HepG2 (cell line): ENCODE data around the gene IRF7. TPM values are rescaled to one million over a fixed set of nuclear protein-coding genes. Genes with fewer than 3 reads are reported as not detected.

Experiments used
- ATAC-seq: fragments of 200-7000 bp; cut with Tn5 transposase; 3 replicates; pipeline ENCODE4 v1.9.1; 2020; ENCODE audit warnings: mild to moderate bottlenecking, moderate library complexity
- BruUV-seq: library from RNA; stranded (reverse); fragments of 400-500 nt; replicated peaks from 2 replicates; lab custom pipeline; 2021; lab: Mats Ljungman, UMichigan
- CTCF ChIA-PET: fragments of 300-600 bp; formaldehyde crosslinking; extraction: SDS; loops from one replicate; lab custom pipeline; 2021; ENCODE audit warnings: low total read pairs, inconsistent platforms, low intra/inter-chr PET ratio; lab: Yijun Ruan, JAX
- POLR2A ChIA-PET: fragments of 350-600 bp; sonication (Branson Sonifier 250); formaldehyde crosslinking; loops from one replicate; lab custom pipeline; 2020; ENCODE audit warnings: antibody characterized with exemption, inconsistent platforms; lab: Yijun Ruan, JAX
- DNase-seq: peaks from one replicate; pipeline ENCODE4 v3.0.0-alpha.2; 2015; ENCODE audit warnings: low spot score
- FAIRE-seq: peaks from 3 replicates; lab custom pipeline; 2011; peaks lifted over from hg19 to GRCh38; lab: Jason Lieb, UNC
- H2AFZ ChIP-seq: one replicate; pipeline ENCODE4 v1.6.1; 2011; ENCODE audit warnings: low read length, inconsistent platforms
- H3K27ac ChIP-seq: fragments of 300-600 bp; 3 replicates; pipeline ENCODE4 v1.8.0; 2011; ENCODE audit warnings: mixed run types, mild to moderate bottlenecking, mixed read lengths, low read length, inconsistent platforms; ENCODE audit not compliant: insufficient read depth; ENCODE audit errors: extremely low read length
- H3K27me3 ChIP-seq, 2 experiments: fragments of 200-600 bp in 1 of 2; 2 replicates in 1 of 2; 3 replicates in 1 of 2; pipeline versions ENCODE4 v1.6.0 to v1.8.0; 2011; ENCODE audit warnings: low read length in 2 of 2, mild to moderate bottlenecking in 2 of 2, moderate library complexity in 2 of 2, inconsistent platforms in 1 of 2; ENCODE audit not compliant: insufficient read depth in 2 of 2, control insufficient read depth in 1 of 2
- H3K36me3 ChIP-seq, 2 experiments: fragments of 200-600 bp in 1 of 2; replicated peaks in 1 of 2; 2 replicates in 1 of 2; 3 replicates in 1 of 2; pipeline versions ENCODE4 v1.5.1 to v1.8.0; 2011; ENCODE audit warnings: low read length in 2 of 2, inconsistent platforms in 1 of 2; ENCODE audit not compliant: insufficient read depth in 2 of 2, control insufficient read depth in 1 of 2
- H3K4me1 ChIP-seq: 2 replicates; pipeline ENCODE4 v1.5.1; 2012; ENCODE audit warnings: low read length, inconsistent platforms; ENCODE audit not compliant: insufficient read depth
- H3K4me2 ChIP-seq: 2 replicates; pipeline ENCODE4 v1.6.0; 2011; ENCODE audit warnings: low read depth, low read length, inconsistent platforms
- H3K4me3 ChIP-seq, 3 experiments: fragments of 200-600 bp in 1 of 3; sonication (generic), shearing (Covaris generic) in 1 of 3; replicated peaks in 1 of 3; 2 replicates each; pipeline ENCODE4 v1.5.1; 2011 to 2016; ENCODE audit warnings: low read length in 3 of 3, inconsistent platforms in 2 of 3, low read depth in 2 of 3, mild to moderate bottlenecking in 2 of 3, control low read depth in 1 of 3, mixed read lengths in 1 of 3; ENCODE audit not compliant: insufficient read depth in 1 of 3
- H3K79me2 ChIP-seq: one replicate; pipeline ENCODE4 v1.6.1; 2011; ENCODE audit warnings: low read length, inconsistent platforms; ENCODE audit not compliant: insufficient read depth
- H3K9ac ChIP-seq: 2 replicates; pipeline ENCODE4 v1.6.0; 2011; ENCODE audit warnings: mild to moderate bottlenecking, low read depth, low read length, inconsistent platforms; ENCODE audit not compliant: insufficient read depth
- H3K9me3 ChIP-seq: 2 replicates; pipeline ENCODE4 v1.5.1; 2012; ENCODE audit warnings: mild to moderate bottlenecking, low read length
- H4K20me1 ChIP-seq: 2 replicates; pipeline ENCODE4 v1.6.0; 2011; ENCODE audit warnings: inconsistent platforms, mild to moderate bottlenecking, low read length, moderate library complexity; ENCODE audit not compliant: insufficient read depth
- AGO2 ChIP-seq: fragments of 200-400 bp; formaldehyde crosslinking; optimal IDR thresholded peaks from 2 replicates; pipeline ENCODE3; 2017; ENCODE audit warnings: mild to moderate bottlenecking, low read depth, low read length, moderate library complexity
- CHD4 ChIP-seq: fragments of 200-600 bp; sonication (generic); IDR thresholded peaks from 2 replicates; pipeline ENCODE4 v1.7.0; 2017; ENCODE audit warnings: mild to moderate bottlenecking, low read length, borderline replicate concordance
- MTA1 ChIP-seq: sonication (generic); formaldehyde crosslinking; IDR thresholded peaks from 2 replicates; pipeline ENCODE4 v1.4.0; 2020; ENCODE audit warnings: missing genetic modification reagents, mild to moderate bottlenecking, borderline replicate concordance
- RAD21 ChIP-seq: fragments of 450-650 bp; formaldehyde crosslinking; IDR thresholded peaks from 2 replicates; pipeline ENCODE4 v1.5.0; 2020; ENCODE audit warnings: mild to moderate bottlenecking
- ZFP91 ChIP-seq: sonication (generic); formaldehyde crosslinking; IDR thresholded peaks from 2 replicates; pipeline ENCODE4 v1.9.0; 2022; ENCODE audit warnings: missing genetic modification reagents, mild to moderate bottlenecking, borderline replicate concordance
- ZNF230 ChIP-seq: sonication (generic); formaldehyde crosslinking; IDR thresholded peaks from 2 replicates; pipeline ENCODE4 v1.4.0; 2020; ENCODE audit warnings: mild to moderate bottlenecking, missing genetic modification reagents
- ZNF614 ChIP-seq: IDR thresholded peaks from 2 replicates; pipeline ENCODE4 v1.6.1; 2018; ENCODE audit warnings: missing biosample characterization, missing genetic modification reagents, inconsistent platforms, borderline replicate concordance
- ZNF761 ChIP-seq: sonication (generic); formaldehyde crosslinking; conservative IDR thresholded peaks from 2 replicates; pipeline ENCODE4 v1.4.0; 2020; ENCODE audit warnings: mild to moderate bottlenecking, missing genetic modification reagents
- WGBS: methylation state at CpG from one replicate; pipeline ENCODE4 v1.1.6; 2017; ENCODE audit warnings: low lambda C conversion rate; 5-methylcytosine and 5-hydroxymethylcytosine counted together
- in situ Hi-C: cut with HindIII; loops from 2 replicates; pipeline ENCODE4 v1.10.0; 2017; ENCODE audit warnings: low pct_unique_long_range_greater_than_20kb; ENCODE audit not compliant: extremely low pct_ligation_motif_present
- intact Hi-C: fragments of 100-400 bp; cut with micrococcal nuclease; formaldehyde crosslinking; loops from one replicate; pipeline ENCODE4 v1.10.0; 2022; ENCODE audit not compliant: unreplicated experiment
- polyA plus RNA-seq, 8 experiments: library from polyadenylated mRNA; depleted of rRNA in 3 of 8; stranded (reverse) in 7 of 8; unstranded in 1 of 8; fragments of >200 nt; fragmentation: Illumina TruSeq in 4 of 8; extraction: Trizol in 4 of 8; gene quantifications; 2 replicates each; pipeline versions ENCODE4 v1.2.1 to v1.2.3, GENCODE V29; 2011 to 2016; ENCODE audit warnings: low read depth in 4 of 8, missing spikeins in 1 of 8, mixed read lengths in 1 of 8; ENCODE audit not compliant: insufficient read depth in 1 of 8
- total RNA-seq, 5 experiments: library from RNA; depleted of rRNA; stranded (reverse); fragments of >200 nt; fragmentation: Illumina TruSeq; extraction: Trizol; gene quantifications; 2 replicates each; pipeline ENCODE4 v1.2.3, GENCODE V29; 2016; ENCODE audit warnings: low read depth in 1 of 5
- TF ChIP-seq, protein P1 (sequence below): IDR thresholded peaks from 2 replicates; pipeline ENCODE4 v1.6.1; 2016; ENCODE audit warnings: control low read depth
- TF ChIP-seq, protein P2 (sequence below): sonication (generic); formaldehyde crosslinking; IDR thresholded peaks from 2 replicates; pipeline ENCODE4 v1.5.0; 2020; ENCODE audit warnings: mild to moderate bottlenecking, missing genetic modification reagents

The IRF7 gene
- total and polyA plus RNA-seq, 2 of the 13 experiments (the other 11 are each of a cell fraction or from before 2014, with no cell fraction given) = not detected

DNA sequence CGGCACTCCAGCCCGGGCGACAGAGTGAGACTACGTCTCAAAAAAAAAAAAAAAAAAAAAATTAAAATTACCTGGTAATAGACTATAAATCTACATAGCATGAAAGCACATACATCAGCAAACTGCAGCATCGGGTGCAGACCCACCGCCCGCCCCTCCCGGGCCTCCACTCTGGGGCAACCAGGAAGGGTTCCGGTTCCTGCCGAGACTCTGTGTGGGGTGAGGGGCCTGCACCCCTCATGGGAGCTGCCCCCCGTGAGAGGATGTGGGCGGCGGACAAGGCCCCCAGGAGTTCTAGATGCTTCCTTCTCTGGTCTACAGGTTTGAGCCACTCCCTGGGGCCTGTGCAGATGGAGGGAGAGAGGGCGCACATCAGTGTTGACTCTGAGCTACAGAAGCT, 30.5 kb upstream of the IRF7 start:
- in situ Hi-C loops (no loop called here), intact Hi-C loops (no loop called here)
- Histone ChIP-seq H3K4me3 (no peak overlapping the region), H3K4me2 (no peak overlapping the region), H3K27ac (no peak overlapping the region), H3K9me3 (no peaks in the 10 kb centered on the region), H2AFZ (no peak overlapping the region), H3K4me1 (peaks cover 12% of the 10 kb centered on the region; the same call in 1 of the 2 replicates), H3K36me3 (peaks cover 5 to 17% of the 10 kb centered on the region in 2 experiments; a peak in 4 of 5 replicates), H3K79me2 (no peaks in the 10 kb centered on the region), H4K20me1 (0 out of 2 replicates have a peak, but pooled peaks cover 5% of the 10 kb centered on the region), H3K9ac (no peak overlapping the region), H3K27me3 (no peaks in the 10 kb centered on the region)
- TF ChIP-seq AGO2 (peak; percentile 61), ZNF761 (CRISPR knock-in tag) (no peak)
- 91% methylated on average over 14 of the region's 14 CpGs for WGBS
- POLR2A ChIA-PET = no interaction called here
- ATAC-seq (no peak), DNase-seq (no peak), FAIRE-seq (no peak)
- BruUV-seq = no TSS peak
- CTCF ChIA-PET = no interaction called here

DNA sequence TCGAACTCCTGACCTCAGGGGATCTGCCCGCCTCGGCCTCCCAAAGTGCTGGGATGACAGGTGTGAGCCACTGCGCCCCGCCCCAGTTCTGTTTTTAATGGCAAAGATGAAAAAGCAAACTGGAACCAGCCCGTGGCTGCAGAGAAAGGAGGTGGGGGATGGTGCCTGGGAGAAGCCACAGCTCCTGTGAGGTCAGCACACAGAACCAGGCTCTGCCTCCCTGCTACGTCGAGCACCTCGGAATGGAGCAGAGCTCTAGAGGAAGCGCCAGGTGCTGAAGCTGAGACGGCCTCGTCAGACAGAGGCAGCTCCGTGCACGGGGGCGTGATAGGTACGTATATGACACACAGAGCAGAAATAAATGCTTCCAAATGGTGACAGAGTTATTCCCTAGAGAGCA, 29.8 kb upstream of the IRF7 start:
- Histone ChIP-seq H3K9ac (no peak overlapping the region), H3K9me3 (no peaks in the 10 kb centered on the region), H4K20me1 (0 out of 2 replicates have a peak, but pooled peaks cover 5% of the 10 kb centered on the region), H3K4me3 (no peak overlapping the region), H3K27ac (no peak overlapping the region), H3K79me2 (no peaks in the 10 kb centered on the region), H2AFZ (no peak overlapping the region), H3K4me1 (peaks cover 12% of the 10 kb centered on the region; the same call in 1 of the 2 replicates), H3K36me3 (peaks cover 5 to 12% of the 10 kb centered on the region in 2 experiments; a peak in 3 of 5 replicates), H3K27me3 (no peaks in the 10 kb centered on the region), H3K4me2 (no peak overlapping the region)
- in situ Hi-C loops = no loop called here
- BruUV-seq = no TSS peak
- 93% methylated on average over 16 of the region's 16 CpGs for WGBS
- TF ChIP-seq, protein P1, sequence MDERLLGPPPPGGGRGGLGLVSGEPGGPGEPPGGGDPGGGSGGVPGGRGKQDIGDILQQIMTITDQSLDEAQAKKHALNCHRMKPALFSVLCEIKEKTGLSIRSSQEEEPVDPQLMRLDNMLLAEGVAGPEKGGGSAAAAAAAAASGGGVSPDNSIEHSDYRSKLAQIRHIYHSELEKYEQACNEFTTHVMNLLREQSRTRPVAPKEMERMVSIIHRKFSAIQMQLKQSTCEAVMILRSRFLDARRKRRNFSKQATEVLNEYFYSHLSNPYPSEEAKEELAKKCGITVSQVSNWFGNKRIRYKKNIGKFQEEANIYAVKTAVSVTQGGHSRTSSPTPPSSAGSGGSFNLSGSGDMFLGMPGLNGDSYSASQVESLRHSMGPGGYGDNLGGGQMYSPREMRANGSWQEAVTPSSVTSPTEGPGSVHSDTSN (CRISPR knock-in tag) = no peak
- TF ChIP-seq CHD4 = no peak
- no peak for TF ChIP-seq ZNF614 (CRISPR knock-in tag)
- TF ChIP-seq RAD21 (CRISPR knock-in tag) = no peak
- TF ChIP-seq, protein P2, sequence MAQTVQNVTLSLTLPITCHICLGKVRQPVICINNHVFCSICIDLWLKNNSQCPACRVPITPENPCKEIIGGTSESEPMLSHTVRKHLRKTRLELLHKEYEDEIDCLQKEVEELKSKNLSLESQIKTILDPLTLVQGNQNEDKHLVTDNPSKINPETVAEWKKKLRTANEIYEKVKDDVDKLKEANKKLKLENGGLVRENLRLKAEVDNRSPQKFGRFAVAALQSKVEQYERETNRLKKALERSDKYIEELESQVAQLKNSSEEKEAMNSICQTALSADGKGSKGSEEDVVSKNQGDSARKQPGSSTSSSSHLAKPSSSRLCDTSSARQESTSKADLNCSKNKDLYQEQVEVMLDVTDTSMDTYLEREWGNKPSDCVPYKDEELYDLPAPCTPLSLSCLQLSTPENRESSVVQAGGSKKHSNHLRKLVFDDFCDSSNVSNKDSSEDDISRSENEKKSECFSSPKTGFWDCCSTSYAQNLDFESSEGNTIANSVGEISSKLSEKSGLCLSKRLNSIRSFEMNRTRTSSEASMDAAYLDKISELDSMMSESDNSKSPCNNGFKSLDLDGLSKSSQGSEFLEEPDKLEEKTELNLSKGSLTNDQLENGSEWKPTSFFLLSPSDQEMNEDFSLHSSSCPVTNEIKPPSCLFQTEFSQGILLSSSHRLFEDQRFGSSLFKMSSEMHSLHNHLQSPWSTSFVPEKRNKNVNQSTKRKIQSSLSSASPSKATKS = no peak
- TF ChIP-seq ZNF230 (CRISPR knock-in tag) = no peak
- no peak for TF ChIP-seq MTA1
- no peak for TF ChIP-seq ZFP91 (CRISPR knock-in tag)
- ChIA-PET CTCF (no interaction called here), POLR2A (no interaction called here)
- no peak for DNase-seq
- ATAC-seq = no peak
- FAIRE-seq = no peak
- intact Hi-C loops = no loop called here
